Mesenchymal stem cell (in vitro differentiated cells and primary cell): ENCODE results near the gene CRHR1.

Source experiments
- DNase-seq: peaks from one replicate; pipeline ENCODE4 v3.0.0-alpha.2; 2013
- H2AFZ ChIP-seq: one replicate; pipeline ENCODE4 v1.6.1; 2013; ENCODE audit warnings: low read depth, mild to moderate bottlenecking, control low read depth, inconsistent platforms, low read length, moderate library complexity
- H2AK5ac ChIP-seq: 2 replicates; pipeline ENCODE4 v1.6.1; 2013; ENCODE audit warnings: low read length, moderate library complexity, mild to moderate bottlenecking, inconsistent platforms; ENCODE audit not compliant: severe bottlenecking
- H2BK120ac ChIP-seq: one replicate; pipeline ENCODE4 v1.6.1; 2013; ENCODE audit warnings: low read depth, mild to moderate bottlenecking, inconsistent platforms, low read length, moderate library complexity
- H2BK12ac ChIP-seq, 2 experiments: one replicate each; pipeline ENCODE4 v1.6.1; 2013; ENCODE audit warnings: inconsistent platforms in 2 of 2, low read length in 2 of 2, mild to moderate bottlenecking in 2 of 2, moderate library complexity in 2 of 2, control low read depth in 1 of 2
- H2BK15ac ChIP-seq: one replicate; pipeline ENCODE4 v1.6.1; 2013; ENCODE audit warnings: mild to moderate bottlenecking, low read depth, inconsistent platforms; ENCODE audit not compliant: poor library complexity, severe bottlenecking
- H2BK5ac ChIP-seq: 2 replicates; pipeline ENCODE4 v1.6.1; 2013; ENCODE audit warnings: low read depth, mild to moderate bottlenecking, low read length, control low read depth, inconsistent platforms; ENCODE audit not compliant: poor library complexity, severe bottlenecking
- H3K14ac ChIP-seq, 2 experiments: one replicate each; pipeline ENCODE4 v1.6.1; 2013; ENCODE audit warnings: inconsistent platforms in 2 of 2, low read length in 2 of 2, control low read depth in 1 of 2, mild to moderate bottlenecking in 1 of 2, moderate library complexity in 1 of 2
- H3K18ac ChIP-seq, 2 experiments: one replicate each; pipeline ENCODE4 v1.6.1; 2013; ENCODE audit warnings: inconsistent platforms in 2 of 2, low read length in 2 of 2, control low read depth in 1 of 2, low read depth in 1 of 2, mild to moderate bottlenecking in 1 of 2
- H3K23ac ChIP-seq, 2 experiments: one replicate each; pipeline ENCODE4 v1.6.1; 2013; ENCODE audit warnings: inconsistent platforms in 2 of 2, low read length in 2 of 2, mild to moderate bottlenecking in 2 of 2, moderate library complexity in 2 of 2, control low read depth in 1 of 2
- H3K27ac ChIP-seq: 2 replicates; pipeline ENCODE4 v1.5.1; 2013; ENCODE audit warnings: mild to moderate bottlenecking, moderate library complexity, low read length, control low read depth, inconsistent platforms; ENCODE audit not compliant: poor library complexity, severe bottlenecking
- H3K27me3 ChIP-seq, 2 experiments: 2 replicates each; pipeline versions ENCODE4 v1.6.1 to v1.7.0; 2013; ENCODE audit warnings: low read length in 2 of 2, mild to moderate bottlenecking in 2 of 2, moderate library complexity in 2 of 2, control low read depth in 1 of 2, inconsistent platforms in 1 of 2; ENCODE audit not compliant: control insufficient read depth in 1 of 2, insufficient read depth in 1 of 2
- H3K36me3 ChIP-seq, 2 experiments: 2 replicates each; pipeline versions ENCODE4 v1.6.1 to v1.7.0; 2013; ENCODE audit warnings: low read length in 2 of 2, control low read depth in 1 of 2, inconsistent platforms in 1 of 2, low read depth in 1 of 2, mild to moderate bottlenecking in 1 of 2; ENCODE audit not compliant: insufficient read depth in 2 of 2, control insufficient read depth in 1 of 2
- H3K4ac ChIP-seq, 2 experiments: one replicate each; pipeline ENCODE4 v1.6.1; 2013; ENCODE audit warnings: inconsistent platforms in 2 of 2, low read length in 2 of 2, mild to moderate bottlenecking in 2 of 2, moderate library complexity in 2 of 2, control low read depth in 1 of 2, low read depth in 1 of 2
- H3K4me1 ChIP-seq: 2 replicates; pipeline ENCODE4 v1.6.1; 2013; ENCODE audit warnings: low read depth, low read length, control low read depth; ENCODE audit not compliant: control insufficient read depth, insufficient read depth
- H3K4me2 ChIP-seq: 2 replicates; pipeline ENCODE4 v1.6.1; 2013; ENCODE audit warnings: low read length, mild to moderate bottlenecking, inconsistent platforms; ENCODE audit not compliant: poor library complexity, severe bottlenecking
- H3K4me3 ChIP-seq, 2 experiments: 2 replicates each; pipeline versions ENCODE4 v1.5.1 to v1.7.0; 2013; ENCODE audit warnings: low read length in 2 of 2, mild to moderate bottlenecking in 2 of 2, control low read depth in 1 of 2, low read depth in 1 of 2; ENCODE audit not compliant: insufficient read depth in 1 of 2
- H3K79me1 ChIP-seq: replicated peaks from 2 replicates; pipeline ENCODE4 v1.6.1; 2013; ENCODE audit warnings: mild to moderate bottlenecking, control low read depth, low read length, inconsistent platforms; ENCODE audit not compliant: poor library complexity, severe bottlenecking
- H3K9ac ChIP-seq: 2 replicates; pipeline ENCODE4 v1.7.0; 2013; ENCODE audit warnings: mild to moderate bottlenecking, low read length, moderate library complexity
- H3K9me3 ChIP-seq: 2 replicates; pipeline ENCODE4 v1.7.0; 2013; ENCODE audit warnings: mild to moderate bottlenecking, low read length; ENCODE audit not compliant: control insufficient read depth
- H4K8ac ChIP-seq: one replicate; pipeline ENCODE4 v1.6.1; 2013; ENCODE audit warnings: inconsistent platforms, mild to moderate bottlenecking, low read length, moderate library complexity
- H4K91ac ChIP-seq: one replicate; pipeline ENCODE4 v1.6.1; 2013; ENCODE audit warnings: mild to moderate bottlenecking, low read length, inconsistent platforms
- WGBS: methylation state at CpG from one replicate; pipeline ENCODE4 v1.1.7; 2013; ENCODE audit warnings: mixed read lengths; 5-methylcytosine and 5-hydroxymethylcytosine counted together

The CRHR1 gene

GRCh38 chr17:45828582-45829133 is 44.5 kb downstream of the CRHR1 start:
- no peak overlapping the region for H2AK5ac ChIP-seq
- no peaks in the 10 kb centered on the region for H3K79me1 ChIP-seq
- no peak overlapping the region for H2BK12ac ChIP-seq
- H2BK120ac ChIP-seq = no peak overlapping the region
- no peaks in the 10 kb centered on the region for H3K9me3 ChIP-seq
- no peak overlapping the region for H3K9ac ChIP-seq
- no peak overlapping the region for H3K4me3 ChIP-seq
- no peak overlapping the region for H3K23ac ChIP-seq
- no peak for DNase-seq
- no peak overlapping the region for H3K27ac ChIP-seq
- no peak overlapping the region for H3K14ac ChIP-seq
- peaks cover 1% of the 10 kb centered on the region for H3K4me1 ChIP-seq
- no peak overlapping the region for H3K4me2 ChIP-seq
- H3K27me3 ChIP-seq = peaks cover 53 to 65% of the 10 kb centered on the region in 2 experiments
- WGBS = 80% methylated on average over 15 of the region's 15 CpGs
- no peaks in the 10 kb centered on the region for H3K36me3 ChIP-seq
- H4K91ac ChIP-seq = no peak overlapping the region
- no peak overlapping the region for H2BK15ac ChIP-seq
- H2AFZ ChIP-seq = no peak overlapping the region
- H3K4ac ChIP-seq = no peak overlapping the region
- H2BK5ac ChIP-seq = no peak overlapping the region
- H4K8ac ChIP-seq = no peak overlapping the region
- H3K18ac ChIP-seq = no peak overlapping the region

- Histone ChIP-seq H3K4me3 (no peak overlapping the region), H3K4ac (no peak overlapping the region), H3K27ac (no peak overlapping the region), H3K23ac (no peak overlapping the region), H3K14ac (no peak overlapping the region), H2BK12ac (no peak overlapping the region), H2AK5ac (no peak overlapping the region), H2AFZ (no peak overlapping the region), H3K18ac (no peak overlapping the region), H3K9me3 (no peaks in the 10 kb centered on the region), H3K4me2 (no peak overlapping the region), H3K9ac (no peak overlapping the region), H2BK5ac (no peak overlapping the region), H4K8ac (no peak overlapping the region), H3K4me1 (no peaks in the 10 kb centered on the region), H4K91ac (no peak overlapping the region), H3K36me3 (no peaks in the 10 kb centered on the region), H3K27me3 (peaks cover 43 to 76% of the 10 kb centered on the region in 2 experiments), H2BK15ac (no peak overlapping the region), H2BK120ac (no peak overlapping the region), H3K79me1 (no peaks in the 10 kb centered on the region)
- WGBS = 61% methylated on average over 2 of the region's 6 CpGs
- no peak for DNase-seq
Measured at GRCh38 chr17:45833920-45834319, 49.8 kb downstream of the CRHR1 start.

- no peak overlapping the region for H3K14ac ChIP-seq
- no peak overlapping the region for H2BK15ac ChIP-seq
- H3K36me3 ChIP-seq = no peaks in the 10 kb centered on the region
- no peak overlapping the region for H2AK5ac ChIP-seq
- no peak overlapping the region for H3K9ac ChIP-seq
- no peaks in the 10 kb centered on the region for H3K4me1 ChIP-seq
- no peak overlapping the region for H4K91ac ChIP-seq
- no peak overlapping the region for H3K4ac ChIP-seq
- no peak overlapping the region for H3K18ac ChIP-seq
- H4K8ac ChIP-seq = no peak overlapping the region
- H3K27me3 ChIP-seq = peaks cover 45 to 73% of the 10 kb centered on the region in 2 experiments
- H2AFZ ChIP-seq = no peak overlapping the region
- no peak overlapping the region for H3K23ac ChIP-seq
- no peaks in the 10 kb centered on the region for H3K79me1 ChIP-seq
- H2BK120ac ChIP-seq = no peak overlapping the region
- H2BK12ac ChIP-seq = no peak overlapping the region
- no peaks in the 10 kb centered on the region for H3K9me3 ChIP-seq
- no peak overlapping the region for H3K27ac ChIP-seq
- no peak overlapping the region for H2BK5ac ChIP-seq
- WGBS = 80% methylated on average over 26 of the region's 26 CpGs
- H3K4me3 ChIP-seq = no peak overlapping the region
- H3K4me2 ChIP-seq = no peak overlapping the region
- no peak for DNase-seq
Measured at GRCh38 chr17:45834471-45835396, 50.6 kb downstream of the CRHR1 start.

GRCh38 chr17:45835481-45835880 is 51.4 kb downstream of the CRHR1 start:
- H3K4me1 ChIP-seq = no peaks in the 10 kb centered on the region
- no peak overlapping the region for H4K91ac ChIP-seq
- peaks cover 44 to 71% of the 10 kb centered on the region in 2 experiments for H3K27me3 ChIP-seq
- no peak overlapping the region for H2AFZ ChIP-seq
- H2AK5ac ChIP-seq = no peak overlapping the region
- H2BK15ac ChIP-seq = no peak overlapping the region
- no peaks in the 10 kb centered on the region for H3K9me3 ChIP-seq
- H3K36me3 ChIP-seq = no peaks in the 10 kb centered on the region
- H3K14ac ChIP-seq = no peak overlapping the region
- H3K4me2 ChIP-seq = no peak overlapping the region
- H2BK120ac ChIP-seq = no peak overlapping the region
- H3K18ac ChIP-seq = no peak overlapping the region
- H3K27ac ChIP-seq = no peak overlapping the region
- H3K23ac ChIP-seq = no peak overlapping the region
- no peak for DNase-seq
- H3K9ac ChIP-seq = no peak overlapping the region
- H3K4ac ChIP-seq = no peak overlapping the region
- H2BK12ac ChIP-seq = no peak overlapping the region
- WGBS = 79% methylated on average over 3 of the region's 5 CpGs
- no peaks in the 10 kb centered on the region for H3K79me1 ChIP-seq
- H3K4me3 ChIP-seq = no peak overlapping the region
- H4K8ac ChIP-seq = no peak overlapping the region
- no peak overlapping the region for H2BK5ac ChIP-seq
